PFSK-1 (cell line): Measurements from ENCODE around the gene PCNX3.

Experiments
- FOXP2 ChIP-seq: optimal IDR thresholded peaks from 2 replicates; pipeline ENCODE3; 2011; ENCODE audit warnings: borderline replicate concordance, control low read depth, inconsistent platforms; ENCODE audit not compliant: insufficient read depth; ENCODE audit errors: extremely low read length, extremely low read depth
- POLR2AphosphoS5 ChIP-seq: IDR thresholded peaks from 2 replicates; pipeline ENCODE4 v1.6.1; 2012; ENCODE audit warnings: low read depth, mild to moderate bottlenecking, control low read depth, low read length, moderate library complexity
- REST ChIP-seq, 2 experiments: IDR thresholded peaks; 2 replicates each; pipeline versions ENCODE4 v1.6.1 to v1.8.0; 2011 to 2012; ENCODE audit warnings: low read depth in 2 of 2, low read length in 2 of 2, control low read depth in 1 of 2, inconsistent platforms in 1 of 2, mild to moderate bottlenecking in 1 of 2, moderate library complexity in 1 of 2; ENCODE audit not compliant: insufficient read depth in 1 of 2
- SIN3A ChIP-seq: IDR thresholded peaks from 2 replicates; pipeline ENCODE4 v1.6.1; 2012; ENCODE audit warnings: mild to moderate bottlenecking, low read length, moderate library complexity, borderline replicate concordance; ENCODE audit not compliant: insufficient read depth
- TAF1 ChIP-seq: IDR thresholded peaks from 2 replicates; pipeline ENCODE4 v1.6.1; 2012; ENCODE audit warnings: low read length, control low read depth, borderline replicate concordance; ENCODE audit not compliant: insufficient read depth

Gene PCNX3

GRCh38 chr11:65655570-65656332 is 40.2 kb downstream of the PCNX3 start:
- TF ChIP-seq REST (IDR thresholded peaks at IDR 0.05; ENCODE audit: insufficient read depth in 1 of 2, low read depth in 2 of 2, low read length in 2 of 2) (no peak), POLR2AphosphoS5 (no peak; the same call in 1 of the 2 replicates), SIN3A (no peak), TAF1 (no peak), FOXP2 (no peak)

- TF ChIP-seq SIN3A (no peak), TAF1 (no peak), REST (IDR thresholded peaks at IDR 0.05; ENCODE audit: insufficient read depth in 1 of 2, low read depth in 2 of 2, low read length in 2 of 2) (no peak), FOXP2 (no peak), POLR2AphosphoS5 (no peak)
Measured at GRCh38 chr11:65657426-65657825, 41.9 kb downstream of the PCNX3 start.

GRCh38 chr11:65658174-65659021 is 42.8 kb downstream of the PCNX3 start:
- TF ChIP-seq TAF1 (no peak), SIN3A (no peak), REST (IDR thresholded peaks at IDR 0.05; ENCODE audit: insufficient read depth in 1 of 2, low read depth in 2 of 2, low read length in 2 of 2) (no peak), POLR2AphosphoS5 (no peak), FOXP2 (no peak)

GRCh38 chr11:65660038-65660437 is 44.5 kb downstream of the PCNX3 start:
- TF ChIP-seq POLR2AphosphoS5 (no peak), REST (IDR thresholded peaks at IDR 0.05; ENCODE audit: insufficient read depth in 1 of 2, low read depth in 2 of 2, low read length in 2 of 2) (no peak), FOXP2 (no peak), TAF1 (no peak), SIN3A (no peak)
